ENCODE results near the gene VWC2. TPM values are rescaled to one million over a fixed set of nuclear protein-coding genes. Genes with fewer than 3 reads are reported as not detected.

The VWC2 gene
- not detected in 2 replicates for total RNA-seq

GRCh38 chr7:49773218-49773935 is at the start of gene VWC2:
Gene VWC2 (plus strand): TSS chr7:49773638. CDS start chr7:49775436, 1,798 bp downstream.
- DNase-seq (ENCODE audit: extremely low read depth, low read depth, low spot score), result no peak

- DNase-seq (ENCODE audit: extremely low read depth, low read depth, low spot score), result no peak
Observed at GRCh38 chr7:49724071-49724470, 49.4 kb upstream of the VWC2 start.

- no peak for DNase-seq (ENCODE audit: extremely low read depth, low read depth, low spot score)
Observed at GRCh38 chr7:49731836-49732235, 41.6 kb upstream of the VWC2 start.

GRCh38 chr7:49762666-49763065 is 10.8 kb upstream of the VWC2 start:
- no peak for DNase-seq (ENCODE audit: extremely low read depth, low read depth, low spot score)

- DNase-seq (ENCODE audit: extremely low read depth, low read depth, low spot score), result no peak
Observed at GRCh38 chr7:49763791-49764190, 9.6 kb upstream of the VWC2 start.

GRCh38 chr7:49766966-49767365 is 6.5 kb upstream of the VWC2 start:
- DNase-seq (ENCODE audit: extremely low read depth, low read depth, low spot score), result no peak

GRCh38 chr7:49767719-49768118 is 5.7 kb upstream of the VWC2 start:
- DNase-seq (ENCODE audit: extremely low read depth, low read depth, low spot score), result no peak

- DNase-seq (ENCODE audit: extremely low read depth, low read depth, low spot score), result no peak
Observed at GRCh38 chr7:49768254-49768653, 5.2 kb upstream of the VWC2 start.

- DNase-seq (ENCODE audit: extremely low read depth, low read depth, low spot score), result no peak
Observed at GRCh38 chr7:49768835-49769234, 4.6 kb upstream of the VWC2 start.

- DNase-seq (ENCODE audit: extremely low read depth, low read depth, low spot score), result no peak
Observed at GRCh38 chr7:49769285-49769857, 4.1 kb upstream of the VWC2 start.

GRCh38 chr7:49770838-49771237 is 2.6 kb upstream of the VWC2 start:
- no peak for DNase-seq (ENCODE audit: extremely low read depth, low read depth, low spot score)

- no peak for DNase-seq (ENCODE audit: extremely low read depth, low read depth, low spot score)
Observed at GRCh38 chr7:49771427-49772176, 1.8 kb upstream of the VWC2 start.

- DNase-seq (ENCODE audit: extremely low read depth, low read depth, low spot score), result no peak
Observed at GRCh38 chr7:49772916-49773217, 571 bp upstream of the VWC2 start.

- no peak for DNase-seq (ENCODE audit: extremely low read depth, low read depth, low spot score)
Observed at GRCh38 chr7:49773936-49774458, 559 bp downstream of the VWC2 start.

- no peak for DNase-seq (ENCODE audit: extremely low read depth, low read depth, low spot score)
Observed at GRCh38 chr7:49774459-49775064, 1.1 kb downstream of the VWC2 start.

GRCh38 chr7:49775065-49775948 is 1.9 kb downstream of the VWC2 start:
- DNase-seq (ENCODE audit: extremely low read depth, low read depth, low spot score), result no peak

GRCh38 chr7:49775949-49776443 is 2.6 kb downstream of the VWC2 start:
- DNase-seq (ENCODE audit: extremely low read depth, low read depth, low spot score), result no peak

- DNase-seq (ENCODE audit: extremely low read depth, low read depth, low spot score), result no peak
Observed at GRCh38 chr7:49776994-49777393, 3.6 kb downstream of the VWC2 start.

- no peak for DNase-seq (ENCODE audit: extremely low read depth, low read depth, low spot score)
Observed at GRCh38 chr7:49778731-49779270, 5.4 kb downstream of the VWC2 start.

- no peak for DNase-seq (ENCODE audit: extremely low read depth, low read depth, low spot score)
Observed at GRCh38 chr7:49780953-49781352, 7.5 kb downstream of the VWC2 start.

Data from glomerular endothelial cell (primary cell).